AG04449 (cell line): Measurements from ENCODE around the gene KASH5.

Experiments
- CTCF ChIA-PET: fragments of 350-600 bp; formaldehyde crosslinking; extraction: SDS; loops from one replicate; lab custom pipeline; 2021; ENCODE audit warnings: antibody characterized with exemption; lab: Yijun Ruan, JAX
- POLR2A ChIA-PET: fragments of 400-600, 350-600 bp; formaldehyde crosslinking; extraction: SDS; loops from one replicate; lab custom pipeline; 2020; ENCODE audit warnings: antibody characterized with exemption, inconsistent platforms; lab: Yijun Ruan, JAX
- DNase-seq: peaks from one replicate; pipeline ENCODE4 v3.0.0-alpha.2; 2010; ENCODE audit warnings: low read depth, low spot score
- H3K4me3 ChIP-seq: 2 replicates; pipeline ENCODE4 v1.5.1; 2011; ENCODE audit warnings: low read depth, mild to moderate bottlenecking, control low read depth, low read length
- CTCF ChIP-seq: IDR thresholded peaks from one replicate; pipeline ENCODE4 v1.5.1; 2011; ENCODE audit warnings: mild to moderate bottlenecking, moderate library complexity, low read length, control low read depth, inconsistent platforms; ENCODE audit not compliant: insufficient read depth; ENCODE audit errors: missing control alignments

Gene KASH5

GRCh38 chr19:49421039-49421877, 33.2 kb downstream of the KASH5 start:
- ChIA-PET CTCF (interaction anchor here (1.1 to 1.2 kb wide), 2 partner anchors 15 to 20 kb away, joined by 3 read pairs; no protein-coding TSS in a partner anchor), POLR2A (no interaction called here)
- peak overlapping the region; percentile 8; the same call in 1 of the 2 replicates for H3K4me3 ChIP-seq
- DNase-seq = no peak
- no peak for TF ChIP-seq CTCF

- ChIA-PET CTCF (no interaction called here), POLR2A (no interaction called here)
- no peak for TF ChIP-seq CTCF
- no peak for DNase-seq
- no peak overlapping the region for H3K4me3 ChIP-seq
These were observed 33.8 kb downstream of the KASH5 start for GRCh38 chr19:49421878-49422202.

- no peak overlapping the region for H3K4me3 ChIP-seq
- DNase-seq = no peak
- ChIA-PET CTCF (no interaction called here), POLR2A (no interaction called here)
- peak; percentile 34 for TF ChIP-seq CTCF
These were observed 34.5 kb downstream of the KASH5 start for GRCh38 chr19:49422407-49423070.

- no peak within 1 kb of the TSS for H3K4me3 ChIP-seq
- POLR2A ChIA-PET = no interaction called here
- CTCF ChIA-PET = interaction anchor here (1.1 to 1.5 kb wide), 2 partner anchors 20 to 32 kb away, joined by 3 read pairs; no protein-coding TSS in a partner anchor
- no peak for TF ChIP-seq CTCF
- DNase-seq = no peak
These were observed 35.3 kb downstream of the KASH5 start, which contains the start of gene PTH2 for GRCh38 chr19:49423071-49423984. TSS of gene PTH2 (minus strand) at chr19:49423441. CDS start at chr19:49423339, 102 bp downstream.

GRCh38 chr19:49423985-49424303, 35.9 kb downstream of the KASH5 start:
- CTCF ChIA-PET = interaction anchor here (1.1 to 1.5 kb wide), 2 partner anchors 19 to 32 kb away, joined by 3 read pairs; no protein-coding TSS in a partner anchor
- no peak for TF ChIP-seq CTCF
- no peak overlapping the region for H3K4me3 ChIP-seq
- POLR2A ChIA-PET = no interaction called here
- DNase-seq = no peak
